Naive thymus-derived CD4-positive, alpha-beta T cell (primary cell): ENCODE results near the gene TUT4. TPM values are rescaled to one million over a fixed set of nuclear protein-coding genes. Genes with fewer than 3 reads are reported as not detected.
A peak's percentile ranks its signal among the peaks of the same experiment; 100 is the strongest.

Source experiments
- ATAC-seq: fragments of 150-1000 bp; cut with Tn5 transposase; 2 replicates; pipeline ENCODE4 v1.10.0; 2021; ENCODE audit warnings: mild to moderate bottlenecking, moderate library complexity
- CTCF ChIA-PET: fragments of 350-600 bp; sonication (Branson Sonifier 250); formaldehyde crosslinking; loops from one replicate; lab custom pipeline; 2021; ENCODE audit warnings: antibody characterized with exemption; lab: Charles Lee
- POLR2A ChIA-PET: fragments of 350-600 bp; sonication (Branson Sonifier 250); formaldehyde crosslinking; loops from one replicate; lab custom pipeline; 2021; ENCODE audit warnings: antibody characterized with exemption, inconsistent platforms; lab: Charles Lee
- DNase-seq, 9 donors: peaks; one replicate each; pipeline versions ENCODE4 v3.0.0 to v3.0.0-alpha.2; 2020 to 2022; ENCODE audit warnings: mixed read lengths in 1 of 9
- H3K27ac ChIP-seq: one replicate; pipeline ENCODE4 v1.7.0; 2013; ENCODE audit warnings: mild to moderate bottlenecking, low read depth, low read length, moderate library complexity
- H3K27me3 ChIP-seq, 2 donors: one replicate each; pipeline ENCODE4 v1.7.0; 2013; ENCODE audit warnings: low read length in 2 of 2, mild to moderate bottlenecking in 2 of 2, moderate library complexity in 2 of 2; ENCODE audit not compliant: control insufficient read depth in 2 of 2, insufficient read depth in 2 of 2
- H3K36me3 ChIP-seq, 3 experiments: 1 replicate in 2 of 3; 2 replicates in 1 of 3; pipeline ENCODE4 v1.7.0; 2013; ENCODE audit warnings: low read length in 3 of 3, mild to moderate bottlenecking in 3 of 3, moderate library complexity in 1 of 3; ENCODE audit not compliant: insufficient read depth in 3 of 3, control insufficient read depth in 2 of 3
- H3K4me1 ChIP-seq, 2 donors: one replicate each; pipeline ENCODE4 v1.7.0; 2013; ENCODE audit warnings: low read length in 2 of 2, mild to moderate bottlenecking in 2 of 2, moderate library complexity in 1 of 2; ENCODE audit not compliant: control insufficient read depth in 2 of 2, insufficient read depth in 2 of 2
- H3K4me3 ChIP-seq: 2 replicates; pipeline ENCODE4 v1.7.0; 2013; ENCODE audit warnings: mild to moderate bottlenecking, low read length
- H3K9me3 ChIP-seq, 3 experiments: 1 replicate in 2 of 3; 2 replicates in 1 of 3; pipeline ENCODE4 v1.7.0; 2013; ENCODE audit warnings: low read length in 3 of 3; ENCODE audit not compliant: control insufficient read depth in 2 of 3
- H3K27ac Mint-ChIP-seq, 9 donors: one replicate each; pipeline ENCODE4 v1.8.0; 2020 to 2022; ENCODE audit warnings: mixed read lengths in 9 of 9, mild to moderate bottlenecking in 8 of 9, moderate library complexity in 5 of 9, inconsistent platforms in 2 of 9
- H3K27me3 Mint-ChIP-seq, 5 donors: one replicate each; pipeline ENCODE4 v1.8.0; 2021 to 2022; ENCODE audit warnings: mixed read lengths in 5 of 5, mild to moderate bottlenecking in 1 of 5
- H3K36me3 Mint-ChIP-seq, 5 donors: one replicate each; pipeline ENCODE4 v1.8.0; 2020 to 2022; ENCODE audit warnings: mixed read lengths in 5 of 5, mild to moderate bottlenecking in 3 of 5, inconsistent platforms in 1 of 5
- H3K4me1 Mint-ChIP-seq, 7 donors: one replicate each; pipeline ENCODE4 v1.8.0; 2020 to 2022; ENCODE audit warnings: mixed read lengths in 7 of 7, mild to moderate bottlenecking in 3 of 7, inconsistent platforms in 1 of 7
- H3K4me3 Mint-ChIP-seq, 10 donors: one replicate each; pipeline ENCODE4 v1.8.0; 2020 to 2022; ENCODE audit warnings: mild to moderate bottlenecking in 10 of 10, mixed read lengths in 10 of 10, moderate library complexity in 6 of 10, inconsistent platforms in 2 of 10
- H3K9me3 Mint-ChIP-seq, 11 donors: one replicate each; pipeline ENCODE4 v1.8.0; 2020 to 2022; ENCODE audit warnings: mixed read lengths in 11 of 11, mild to moderate bottlenecking in 4 of 11, inconsistent platforms in 1 of 11, moderate library complexity in 1 of 11
- intact Hi-C, 2 donors: fragments of 100-400 bp; cut with micrococcal nuclease; formaldehyde crosslinking; loops; one replicate each; pipeline ENCODE4 v1.15.1; 2023
- polyA plus RNA-seq, 2 donors: library from polyadenylated mRNA; unstranded; fragments of 300-500 nt; fragmentation: Illumina TruSeq; gene quantifications; one replicate each; pipeline ENCODE4 v1.2.3, GENCODE V29; 2021
- total RNA-seq, 6 experiments: library from RNA in 5 of 6; stranded (reverse) in 5 of 6; gene quantifications; 1 replicate in 5 of 6; 2 replicates in 1 of 6; pipeline ENCODE4 v1.2.3 and lab custom pipeline; 2021 to 2026

The TUT4 gene
- total and polyA plus RNA-seq, 7 experiments from 2014 or later: 32.8 to 169 (median 127) TPM

DNA sequence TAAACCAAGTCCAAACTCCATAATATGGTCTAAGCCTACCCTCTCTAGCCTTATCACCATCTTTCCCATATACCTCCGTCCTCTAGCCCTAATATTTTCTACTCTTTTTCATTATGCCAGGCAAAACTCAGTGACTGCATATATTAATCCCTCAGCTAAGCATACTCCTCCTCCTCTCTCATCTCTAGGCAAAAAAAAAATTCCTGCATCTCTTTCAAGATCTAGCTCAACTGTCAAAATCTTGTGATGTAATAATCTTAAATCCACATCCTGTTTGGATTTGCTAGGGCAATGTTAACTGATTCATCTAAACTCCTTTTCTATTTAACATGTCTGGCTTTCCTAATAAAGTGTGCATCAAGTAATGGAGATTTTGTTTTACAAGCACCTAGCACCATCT, 128.1 kb downstream of the TUT4 start:
- DNase-seq: peak in 5 of 9 donors; percentile 29 to 37 (median 33)
- H3K4me3 Mint-ChIP-seq: peak overlapping the region; percentile 49 to 81 (median 74)
- Histone ChIP-seq H3K4me3 (no peak overlapping the region), H3K4me1 (peaks cover 35 to 43% of the 10 kb centered on the region in 2 donors), H3K27ac (peak overlapping the region; percentile 63), H3K27me3 (no peaks in the 10 kb centered on the region), H3K36me3 (peaks cover 0 to 7% (median 0%) of the 10 kb centered on the region in 3 experiments), H3K9me3 (no peaks in the 10 kb centered on the region)
- POLR2A ChIA-PET: interaction anchor here (0.8 to 4.1 kb wide), 8 partner anchors 17 to 302 kb away, joined by 3 to 53 read pairs (median 4); partner anchors contain the start of genes CC2D1B, ORC1, PRPF38A and SHISAL2A
- peaks cover 0 to 28% (median 22%) of the 10 kb centered on the region in 5 donors for H3K36me3 Mint-ChIP-seq
- peak overlapping the region; percentile 85 to 96 (median 91) for H3K27ac Mint-ChIP-seq
- H3K27me3 Mint-ChIP-seq: no peaks in the 10 kb centered on the region
- intact Hi-C loops: loop anchor here (1.0 to 5.0 kb wide), 8 partner anchors 16 to 368 kb away; partner anchors contain the start of genes BTF3L4 (in 2 of the 2), ORC1 (in 2 of the 2), PRPF38A (in 2 of the 2) and TUT4 (in 2 of the 2)
- CTCF ChIA-PET: no interaction called here
- H3K9me3 Mint-ChIP-seq: no peaks in the 10 kb centered on the region
- ATAC-seq: no peak
- peaks cover 27 to 67% (median 46%) of the 10 kb centered on the region in 7 donors for H3K4me1 Mint-ChIP-seq

- peaks cover 0 to 33% (median 27%) of the 10 kb centered on the region in 5 donors for H3K36me3 Mint-ChIP-seq
- Histone ChIP-seq H3K27ac (peak overlapping the region; percentile 63), H3K27me3 (no peaks in the 10 kb centered on the region), H3K4me3 (peak overlapping the region; percentile 14), H3K4me1 (peaks cover 35 to 45% of the 10 kb centered on the region in 2 donors), H3K36me3 (peaks cover 0 to 7% (median 0%) of the 10 kb centered on the region in 3 experiments), H3K9me3 (no peaks in the 10 kb centered on the region)
- DNase-seq (peak in 7 of 9 donors; percentile 38 to 71 (median 57)), ATAC-seq (peak; percentile 93)
- no peaks in the 10 kb centered on the region for H3K9me3 Mint-ChIP-seq
- peaks cover 33 to 72% (median 51%) of the 10 kb centered on the region in 7 donors for H3K4me1 Mint-ChIP-seq
- peak overlapping the region; percentile 49 to 81 (median 74) for H3K4me3 Mint-ChIP-seq
- ChIA-PET CTCF (interaction anchor here (0.7 to 1.0 kb wide), 2 partner anchors 20 to 262 kb away, joined by 3 read pairs; partner anchors contain the start of genes ORC1 and PRPF38A), POLR2A (interaction anchor here (0.8 to 4.1 kb wide), 10 partner anchors 16 to 302 kb away, joined by 3 to 53 read pairs (median 4); partner anchors contain the start of genes CC2D1B, ORC1, PRPF38A and SHISAL2A)
- peak overlapping the region; percentile 85 to 96 (median 91) for H3K27ac Mint-ChIP-seq
- H3K27me3 Mint-ChIP-seq: no peaks in the 10 kb centered on the region
- intact Hi-C loops: loop anchor here (1.0 to 5.0 kb wide), 8 partner anchors 17 to 367 kb away; partner anchors contain the start of genes BTF3L4 (in 2 of the 2), ORC1 (in 2 of the 2), PRPF38A (in 2 of the 2) and TUT4 (in 2 of the 2)
Measured at GRCh38 chr1:52424231-52424636, 128.7 kb downstream of the TUT4 start.

- Mint-ChIP-seq H3K27ac (peak overlapping the region; percentile 85 to 96 (median 91)), H3K4me1 (peaks cover 33 to 77% (median 52%) of the 10 kb centered on the region in 7 donors), H3K4me3 (peak overlapping the region; percentile 49 to 81 (median 74)), H3K27me3 (no peaks in the 10 kb centered on the region), H3K36me3 (peaks cover 0 to 32% (median 26%) of the 10 kb centered on the region in 5 donors), H3K9me3 (no peaks in the 10 kb centered on the region)
- intact Hi-C loops: loop anchor here (1.0 to 5.0 kb wide), 10 partner anchors 17 to 366 kb away; partner anchors contain the start of genes BTF3L4 (in 2 of the 2), ORC1 (in 2 of the 2), PRPF38A (in 2 of the 2) and TUT4 (in 2 of the 2)
- CTCF ChIA-PET: interaction anchor here (0.7 to 1.0 kb wide), 4 partner anchors 18 to 262 kb away, joined by 3 to 5 read pairs (median 3); partner anchors contain the start of genes ORC1 and PRPF38A
- peak overlapping the region; percentile 14 for H3K4me3 ChIP-seq
- ATAC-seq (peak; percentile 90), DNase-seq (peak; percentile 22 to 85 (median 77))
- H3K36me3 ChIP-seq: peaks cover 0 to 7% (median 0%) of the 10 kb centered on the region in 3 experiments
- peak overlapping the region; percentile 63 for H3K27ac ChIP-seq
- no peaks in the 10 kb centered on the region for H3K9me3 ChIP-seq
- H3K27me3 ChIP-seq: no peaks in the 10 kb centered on the region
- POLR2A ChIA-PET: interaction anchor here (0.6 to 4.1 kb wide), 10 partner anchors 11 to 303 kb away, joined by 3 to 53 read pairs (median 4); partner anchors contain the start of genes CC2D1B, ORC1, PRPF38A and SHISAL2A
- H3K4me1 ChIP-seq: peaks cover 35 to 50% of the 10 kb centered on the region in 2 donors
Measured at GRCh38 chr1:52423771-52424170, 129.1 kb downstream of the TUT4 start.

- ChIA-PET CTCF (interaction anchor here (0.8 to 1.0 kb wide), 3 partner anchors 18 to 263 kb away, joined by 3 to 5 read pairs (median 3); no protein-coding TSS in a partner anchor), POLR2A (interaction anchor here (0.6 to 4.1 kb wide), 6 partner anchors 10 to 280 kb away, joined by 3 to 53 read pairs (median 4); partner anchors contain the start of genes ORC1, PRPF38A and TUT4)
- no peaks in the 10 kb centered on the region for H3K27me3 Mint-ChIP-seq
- no peak overlapping the region for H3K4me3 ChIP-seq
- H3K36me3 ChIP-seq: peaks cover 0 to 14% (median 4%) of the 10 kb centered on the region in 3 experiments
- peak overlapping the region in 1 of 10 donors; percentile 37 for H3K4me3 Mint-ChIP-seq
- peak overlapping the region; percentile 63 for H3K27ac ChIP-seq
- H3K27ac Mint-ChIP-seq: peak overlapping the region in 8 of 9 donors; percentile 35 to 87 (median 72)
- ATAC-seq (no peak), DNase-seq (no peak)
- H3K27me3 ChIP-seq: no peaks in the 10 kb centered on the region
- peaks cover 35 to 57% of the 10 kb centered on the region in 2 donors for H3K4me1 ChIP-seq
- peaks cover 0 to 33% (median 27%) of the 10 kb centered on the region in 5 donors for H3K36me3 Mint-ChIP-seq
- no peaks in the 10 kb centered on the region for H3K9me3 ChIP-seq
- intact Hi-C loops: loop anchor here (1.0 to 5.0 kb wide), 5 partner anchors 49 to 366 kb away; partner anchors contain the start of genes BTF3L4 (in 2 of the 2), TXNDC12 (in 2 of the 2), CC2D1B (in 1 of the 2) and ZFYVE9 (in 1 of the 2)
- H3K4me1 Mint-ChIP-seq: peaks cover 33 to 84% (median 56%) of the 10 kb centered on the region in 7 donors
- H3K9me3 Mint-ChIP-seq: no peaks in the 10 kb centered on the region
Measured at GRCh38 chr1:52423055-52423454, 129.8 kb downstream of the TUT4 start.

DNA sequence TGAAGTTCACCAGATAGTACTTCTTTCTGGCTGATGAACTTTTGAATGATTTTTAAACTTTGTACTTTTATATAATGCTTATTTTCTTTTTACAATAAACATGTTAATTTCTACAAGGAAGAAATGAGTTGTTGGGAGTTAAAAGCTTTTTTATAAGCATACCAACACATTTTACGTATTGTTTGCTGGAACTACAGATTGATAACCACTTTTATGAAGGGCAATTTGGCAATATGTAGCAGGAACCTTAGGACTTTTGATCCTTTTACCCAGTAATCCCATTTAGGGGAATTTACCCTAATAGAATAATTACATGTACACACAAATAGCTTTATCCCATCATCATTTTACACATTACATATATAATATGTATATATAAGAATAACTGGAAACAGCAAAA, 132.2 kb downstream of the TUT4 start:
- no peaks in the 10 kb centered on the region for H3K27me3 Mint-ChIP-seq
- no peak for ATAC-seq
- H3K27ac ChIP-seq: no peak overlapping the region
- POLR2A ChIA-PET: interaction anchor here (4.4 kb wide), 1 partner anchor 16 kb away, joined by 31 read pairs; the partner anchor contains the start of genes ORC1 and PRPF38A
- peak overlapping the region in 5 of 9 donors; percentile 27 to 91 (median 80) for H3K27ac Mint-ChIP-seq
- peaks cover 7 to 34% (median 29%) of the 10 kb centered on the region in 5 donors for H3K36me3 Mint-ChIP-seq
- no peaks in the 10 kb centered on the region for H3K9me3 Mint-ChIP-seq
- no peak overlapping the region for H3K4me3 ChIP-seq
- H3K4me1 ChIP-seq: peaks cover 31 to 49% of the 10 kb centered on the region in 2 donors
- peaks cover 5 to 37% (median 15%) of the 10 kb centered on the region in 3 experiments for H3K36me3 ChIP-seq
- CTCF ChIA-PET: interaction anchor here (0.7 to 1.0 kb wide), 2 partner anchors 11 to 101 kb away, joined by 3 read pairs; no protein-coding TSS in a partner anchor
- no peak for DNase-seq
- H3K27me3 ChIP-seq: no peaks in the 10 kb centered on the region
- no peak overlapping the region for H3K4me3 Mint-ChIP-seq
- H3K4me1 Mint-ChIP-seq: peaks cover 32 to 84% (median 54%) of the 10 kb centered on the region in 7 donors
- intact Hi-C loops: loop anchor here (5.0 kb wide), 3 partner anchors 52 to 363 kb away; partner anchors contain the start of genes BTF3L4 (in 2 of the 2), TXNDC12 (in 2 of the 2) and ZFYVE9 (in 1 of the 2)
- H3K9me3 ChIP-seq: no peaks in the 10 kb centered on the region
